Lung (tissue), 12 donors: ENCODE measurements around the gene MPO. TPM values are rescaled to one million over a fixed set of nuclear protein-coding genes. Genes with fewer than 3 reads are reported as not detected.

ENCODE experiments used
- ATAC-seq: fragments of 200-7000 bp; cut with Tn5 transposase; one replicate; pipeline ENCODE4 v1.9.1; 2020; ENCODE audit warnings: moderate number of reproducible peaks; ENCODE audit not compliant: insufficient read depth, low FRiP score
- DNase-seq, 3 donors: peaks; one replicate each; pipeline ENCODE4 v3.0.0-alpha.2; 2013 to 2017
- H3K27ac ChIP-seq, 2 donors: one replicate each; pipeline ENCODE4 v1.5.1; 2013; ENCODE audit warnings: mild to moderate bottlenecking in 2 of 2, moderate library complexity in 2 of 2, control low read depth in 1 of 2, inconsistent platforms in 1 of 2, low read depth in 1 of 2, low read length in 1 of 2
- H3K27me3 ChIP-seq, 3 donors: one replicate each; pipeline ENCODE4 v1.5.1; 2013; ENCODE audit warnings: low read length in 2 of 3; ENCODE audit not compliant: control insufficient read depth in 3 of 3, insufficient read depth in 3 of 3
- H3K36me3 ChIP-seq, 4 donors: one replicate each; pipeline ENCODE4 v1.5.1; 2013; ENCODE audit warnings: low read length in 4 of 4, mild to moderate bottlenecking in 1 of 4, moderate library complexity in 1 of 4; ENCODE audit not compliant: control insufficient read depth in 4 of 4, insufficient read depth in 4 of 4
- H3K4me1 ChIP-seq, 5 donors: one replicate each; pipeline ENCODE4 v1.5.1; 2013; ENCODE audit warnings: low read length in 5 of 5, mild to moderate bottlenecking in 2 of 5, moderate library complexity in 1 of 5; ENCODE audit not compliant: control insufficient read depth in 5 of 5, insufficient read depth in 5 of 5
- H3K4me3 ChIP-seq: one replicate; pipeline ENCODE4 v1.5.1; 2013; ENCODE audit warnings: mild to moderate bottlenecking, control low read depth, moderate library complexity
- H3K9ac ChIP-seq, 2 donors: one replicate each; pipeline ENCODE4 v1.5.1; 2013; ENCODE audit warnings: low read length in 2 of 2, control low read depth in 1 of 2; ENCODE audit not compliant: insufficient read depth in 1 of 2
- H3K9me3 ChIP-seq, 4 donors: one replicate each; pipeline ENCODE4 v1.5.1; 2013; ENCODE audit warnings: low read length in 3 of 4, mild to moderate bottlenecking in 1 of 4, moderate library complexity in 1 of 4; ENCODE audit not compliant: control insufficient read depth in 4 of 4, insufficient read depth in 3 of 4
- WGBS, 2 donors: extraction: QIAGEN DNeasy Blood & Tissue Kit; methylation state at CpG; one replicate each; pipeline ENCODE4 v1.1.7; 2013; 5-methylcytosine and 5-hydroxymethylcytosine counted together
- polyA plus RNA-seq, 2 donors: library from polyadenylated mRNA; stranded (reverse); fragments of 200-250 nt; gene quantifications; one replicate each; pipeline ENCODE4 v1.2.1, GENCODE V29; 2013
- total RNA-seq, 2 donors: library from RNA; depleted of rRNA in 1 of 2; stranded (reverse); fragments of >200 nt in 1 of 2; gene quantifications; one replicate each; pipeline ENCODE4 v1.2.1, GENCODE V29; 2014 to 2021
- TF ChIP-seq, protein P1 (sequence below): IDR thresholded peaks from 2 replicates; pipeline ENCODE4 v1.5.1; 2012; ENCODE audit warnings: mild to moderate bottlenecking; ENCODE audit errors: control extremely low read depth, extremely low read depth
- donor health status: control.
- donor health status: control.
- donor health status: Bipolar disorder and iron deficiency.
- donor health status: healthy.
- donor health status: DM: yes; HTN: yes; CAD: no.

The MPO gene
- total and polyA plus RNA-seq, 4 donors, result 0.79 to 62.0 (median 6.7) TPM

DNA sequence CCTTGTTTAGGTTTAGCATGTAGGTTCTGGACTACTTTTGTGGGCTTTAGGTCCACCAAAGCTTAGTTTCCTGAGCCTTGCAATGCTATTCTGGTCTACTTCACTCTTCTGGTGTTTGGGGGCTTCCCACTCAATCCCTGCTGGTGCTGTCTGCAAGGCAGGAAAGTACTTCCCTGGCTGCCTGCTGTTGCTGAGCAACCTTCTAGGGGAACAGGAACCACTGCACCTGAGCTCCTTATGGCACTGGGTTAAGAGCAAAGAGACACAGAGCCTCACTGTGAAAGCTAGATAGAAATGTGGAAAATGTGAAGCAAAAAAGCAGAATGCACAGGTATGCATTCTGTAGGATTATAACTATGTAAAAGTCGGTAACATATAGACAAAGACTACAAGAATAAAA lies 17.0 kb downstream of the MPO start:
- 54 to 69% methylated on average over 1 of the region's 1 CpG for WGBS, 2 donors
- ATAC-seq, result no peak
- peaks cover 0 to 9% (median 4%) of the 10 kb centered on the region in 3 donors for H3K27me3 ChIP-seq

DNA sequence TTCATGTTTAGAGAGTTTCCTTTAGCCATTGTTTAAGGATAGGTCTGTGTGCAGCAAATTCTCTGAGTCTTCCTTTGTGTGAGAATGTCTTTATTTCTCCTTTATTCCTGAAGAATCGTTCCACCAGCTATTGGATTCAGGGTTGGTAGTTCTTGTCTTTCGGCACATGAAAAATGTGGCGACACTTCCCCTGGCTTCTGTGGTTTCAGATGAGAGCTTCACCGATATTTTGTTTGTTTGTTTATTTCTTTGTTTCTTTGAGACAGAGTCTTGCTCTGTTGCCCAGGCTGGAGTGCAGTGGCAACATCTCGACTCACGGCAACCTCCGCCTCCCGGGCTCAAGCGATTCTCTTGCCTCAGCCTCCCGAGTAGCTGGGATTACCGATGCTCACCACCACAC lies 18.6 kb downstream of the MPO start:
- no peak for DNase-seq
- WGBS, 2 donors, result 77 to 84% methylated on average over 11 of the region's 11 CpGs
- H3K4me1 ChIP-seq, result no peaks in the 10 kb centered on the region

More for the DNA sequence above, 17.0 kb downstream of the MPO start:
- no peak for DNase-seq
- Histone ChIP-seq H3K9ac (no peak overlapping the region), H3K9me3 (no peaks in the 10 kb centered on the region), H3K27ac (no peak overlapping the region), H3K4me1 (no peaks in the 10 kb centered on the region), H3K4me3 (no peak overlapping the region), H3K36me3 (no peaks in the 10 kb centered on the region)
- TF ChIP-seq, protein P1, sequence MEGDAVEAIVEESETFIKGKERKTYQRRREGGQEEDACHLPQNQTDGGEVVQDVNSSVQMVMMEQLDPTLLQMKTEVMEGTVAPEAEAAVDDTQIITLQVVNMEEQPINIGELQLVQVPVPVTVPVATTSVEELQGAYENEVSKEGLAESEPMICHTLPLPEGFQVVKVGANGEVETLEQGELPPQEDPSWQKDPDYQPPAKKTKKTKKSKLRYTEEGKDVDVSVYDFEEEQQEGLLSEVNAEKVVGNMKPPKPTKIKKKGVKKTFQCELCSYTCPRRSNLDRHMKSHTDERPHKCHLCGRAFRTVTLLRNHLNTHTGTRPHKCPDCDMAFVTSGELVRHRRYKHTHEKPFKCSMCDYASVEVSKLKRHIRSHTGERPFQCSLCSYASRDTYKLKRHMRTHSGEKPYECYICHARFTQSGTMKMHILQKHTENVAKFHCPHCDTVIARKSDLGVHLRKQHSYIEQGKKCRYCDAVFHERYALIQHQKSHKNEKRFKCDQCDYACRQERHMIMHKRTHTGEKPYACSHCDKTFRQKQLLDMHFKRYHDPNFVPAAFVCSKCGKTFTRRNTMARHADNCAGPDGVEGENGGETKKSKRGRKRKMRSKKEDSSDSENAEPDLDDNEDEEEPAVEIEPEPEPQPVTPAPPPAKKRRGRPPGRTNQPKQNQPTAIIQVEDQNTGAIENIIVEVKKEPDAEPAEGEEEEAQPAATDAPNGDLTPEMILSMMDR, result no peak

DNA sequence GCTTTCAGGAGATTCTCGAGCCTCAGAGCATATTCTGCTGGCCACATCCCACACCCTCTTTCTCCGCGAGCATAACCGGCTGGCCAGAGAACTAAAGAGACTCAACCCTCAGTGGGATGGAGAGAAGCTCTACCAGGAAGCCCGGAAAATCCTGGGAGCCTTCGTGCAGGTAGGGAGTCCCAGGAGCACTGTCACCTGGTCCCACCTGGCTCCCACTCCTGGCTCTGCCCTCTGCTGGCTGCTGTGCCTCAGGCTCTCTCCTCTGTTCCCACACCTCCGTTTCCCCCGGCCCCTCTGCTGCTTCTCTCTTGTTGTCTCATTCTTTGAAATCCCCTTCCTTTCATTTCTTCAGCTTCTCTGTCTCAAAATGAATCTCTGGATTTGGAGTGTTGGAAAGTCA lies 25.9 kb downstream of the MPO start:
- H3K4me1 ChIP-seq, result no peaks in the 10 kb centered on the region
- H3K27ac ChIP-seq, result no peak overlapping the region
- WGBS, 2 donors, result 34 to 38% methylated on average over 8 of the region's 8 CpGs
- H3K36me3 ChIP-seq, result no peaks in the 10 kb centered on the region
- no peak overlapping the region for H3K9ac ChIP-seq
- peaks cover 0 to 22% (median 6%) of the 10 kb centered on the region in 3 donors for H3K27me3 ChIP-seq
- TF ChIP-seq, protein P1, result no peak
- no peak for ATAC-seq
- DNase-seq, result no peak
- no peaks in the 10 kb centered on the region for H3K9me3 ChIP-seq
- no peak overlapping the region for H3K4me3 ChIP-seq

More for the DNA sequence above, 18.6 kb downstream of the MPO start:
- Histone ChIP-seq H3K9me3 (no peaks in the 10 kb centered on the region), H3K9ac (no peak overlapping the region), H3K4me3 (no peak overlapping the region), H3K27ac (no peak overlapping the region), H3K27me3 (peaks cover 0 to 10% (median 9%) of the 10 kb centered on the region in 3 donors), H3K36me3 (no peaks in the 10 kb centered on the region)
- no peak for ATAC-seq
- TF ChIP-seq, protein P1, result no peak

DNA sequence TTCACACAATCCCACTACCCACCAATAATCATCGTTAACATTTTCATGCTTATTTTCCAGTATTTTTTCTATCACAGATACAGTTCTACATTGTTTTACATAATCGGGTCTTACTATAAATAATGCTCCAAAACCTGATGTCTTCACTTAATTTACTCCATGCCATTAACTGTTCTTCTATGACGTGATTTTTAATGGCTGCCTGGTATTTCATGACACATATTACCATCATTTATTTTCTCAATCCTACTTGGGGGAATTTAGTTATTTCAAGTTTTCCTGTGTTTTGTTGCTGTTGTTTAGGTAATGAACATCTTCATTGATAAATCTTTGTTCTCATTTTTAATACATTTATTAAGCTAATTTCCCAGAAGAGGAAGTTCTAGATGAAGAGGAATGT lies 27.7 kb downstream of the MPO start:
- Histone ChIP-seq H3K27ac (no peak overlapping the region), H3K9ac (no peak overlapping the region), H3K9me3 (no peaks in the 10 kb centered on the region), H3K27me3 (peaks cover 0 to 28% (median 14%) of the 10 kb centered on the region in 3 donors), H3K36me3 (no peaks in the 10 kb centered on the region), H3K4me3 (no peak overlapping the region), H3K4me1 (peaks cover 0 to 6% (median 0%) of the 10 kb centered on the region in 5 donors)
- DNase-seq (no peak), ATAC-seq (no peak)
- 80 to 94% methylated on average over 3 of the region's 3 CpGs for WGBS, 2 donors
- TF ChIP-seq, protein P1, result no peak
